Common myeloid progenitor, CD34-positive (primary cell): Measurements from ENCODE around the gene PLEKHO2.
A peak's percentile ranks its signal among the peaks of the same experiment; 100 is the strongest.

Source experiments
- CTCF ChIA-PET: fragments of 350-600 bp; sonication (Branson Sonifier 250); formaldehyde crosslinking; loops from one replicate; lab custom pipeline; 2021; ENCODE audit warnings: antibody characterized with exemption; lab: Charles Lee
- POLR2A ChIA-PET: fragments of 350-600 bp; sonication (Branson Sonifier 250); formaldehyde crosslinking; loops from one replicate; lab custom pipeline; 2021; ENCODE audit warnings: antibody characterized with exemption; lab: Charles Lee
- DNase-seq, 3 donors: peaks; one replicate each; pipeline versions ENCODE4 v3.0.0 to v3.0.0-alpha.2; 2013
- H3K27ac ChIP-seq, 2 experiments: 1 replicate in 1 of 2; 2 replicates in 1 of 2; pipeline ENCODE4 v1.7.0; 2013; ENCODE audit warnings: inconsistent platforms in 2 of 2, low read length in 2 of 2, mild to moderate bottlenecking in 2 of 2, low read depth in 1 of 2, moderate library complexity in 1 of 2; ENCODE audit not compliant: severe bottlenecking in 2 of 2, insufficient read depth in 1 of 2, poor library complexity in 1 of 2
- H3K27me3 ChIP-seq, 5 experiments: replicated peaks in 2 of 5; 1 replicate in 3 of 5; 2 replicates in 2 of 5; pipeline versions ENCODE4 v1.6.1 to v1.7.0; 2013; ENCODE audit warnings: low read length in 4 of 5, mild to moderate bottlenecking in 2 of 5, moderate library complexity in 2 of 5, inconsistent platforms in 1 of 5; ENCODE audit not compliant: insufficient read depth in 5 of 5, control insufficient read depth in 4 of 5
- H3K36me3 ChIP-seq, 4 experiments: 1 replicate in 2 of 4; 2 replicates in 2 of 4; pipeline versions ENCODE4 v1.6.1 to v1.7.0; 2013; ENCODE audit warnings: low read length in 3 of 4, control low read depth in 1 of 4, mild to moderate bottlenecking in 1 of 4; ENCODE audit not compliant: control insufficient read depth in 4 of 4, insufficient read depth in 4 of 4
- H3K4me1 ChIP-seq, 4 experiments: 1 replicate in 3 of 4; 2 replicates in 1 of 4; pipeline versions ENCODE4 v1.6.1 to v1.7.1; 2013; ENCODE audit warnings: low read length in 3 of 4, mild to moderate bottlenecking in 3 of 4, control low read depth in 1 of 4, inconsistent platforms in 1 of 4, moderate library complexity in 1 of 4; ENCODE audit not compliant: control insufficient read depth in 4 of 4, insufficient read depth in 4 of 4; ENCODE audit errors: control extremely low read depth in 1 of 4
- H3K4me3 ChIP-seq, 7 experiments: 1 replicate in 4 of 7; 2 replicates in 3 of 7; pipeline versions ENCODE4 v1.5.1 to v1.7.0; 2013; ENCODE audit warnings: mild to moderate bottlenecking in 7 of 7, low read length in 6 of 7, moderate library complexity in 6 of 7, inconsistent platforms in 2 of 7, low read depth in 2 of 7, control low read depth in 1 of 7; ENCODE audit not compliant: insufficient read depth in 4 of 7, control insufficient read depth in 1 of 7; ENCODE audit errors: extremely low read depth in 1 of 7
- H3K9me3 ChIP-seq, 5 experiments: 1 replicate in 4 of 5; 2 replicates in 1 of 5; pipeline versions ENCODE4 v1.6.1 to v1.7.1; 2013; ENCODE audit warnings: low read length in 4 of 5, mild to moderate bottlenecking in 2 of 5, inconsistent platforms in 1 of 5, low read depth in 1 of 5, moderate library complexity in 1 of 5; ENCODE audit not compliant: control insufficient read depth in 4 of 5, insufficient read depth in 2 of 5; ENCODE audit errors: control extremely low read depth in 1 of 5
- WGBS: methylation state at CpG from one replicate; pipeline ENCODE4 v1.1.5; 2013; ENCODE audit not compliant: insufficient coverage; 5-methylcytosine and 5-hydroxymethylcytosine counted together

Gene PLEKHO2

GRCh38 chr15:64842096-64842939, 603 bp downstream of the PLEKHO2 start:
- H3K4me3 ChIP-seq: peak overlapping the region; percentile 71 to 99 (median 90)
- peaks cover 16 to 87% (median 66%) of the 10 kb centered on the region in 4 experiments for H3K4me1 ChIP-seq
- ChIA-PET CTCF (interaction anchor here (1.0 to 3.4 kb wide), 7 partner anchors 12 to 56 kb away, joined by 3 to 15 read pairs (median 9); no protein-coding TSS in a partner anchor), POLR2A (interaction anchor here (0.8 to 4.1 kb wide), 5 partner anchors 9 to 53 kb away, joined by 4 to 19 read pairs (median 6); no protein-coding TSS in a partner anchor)
- peaks cover 0 to 13% (median 4%) of the 10 kb centered on the region in 4 experiments for H3K36me3 ChIP-seq
- 0% methylated on average over 15 of the region's 26 CpGs for WGBS
- H3K27me3 ChIP-seq: no peaks in the 10 kb centered on the region
- peak in 2 of 3 donors; percentile 50 to 70 for DNase-seq
- H3K27ac ChIP-seq: peak overlapping the region; percentile 74 to 86
- no peaks in the 10 kb centered on the region for H3K9me3 ChIP-seq

GRCh38 chr15:64842986-64843561, 1.4 kb downstream of the PLEKHO2 start:
- H3K4me1 ChIP-seq: peaks cover 14 to 90% (median 66%) of the 10 kb centered on the region in 4 experiments
- 0% methylated on average over 2 of the region's 7 CpGs for WGBS
- POLR2A ChIA-PET: interaction anchor here (0.8 to 4.1 kb wide), 4 partner anchors 9 to 51 kb away, joined by 4 to 19 read pairs (median 6); no protein-coding TSS in a partner anchor

GRCh38 chr15:64843991-64844390, 2.3 kb downstream of the PLEKHO2 start:
- Histone ChIP-seq H3K9me3 (no peaks in the 10 kb centered on the region), H3K4me1 (peaks cover 14 to 86% (median 66%) of the 10 kb centered on the region in 4 experiments), H3K27ac (peak overlapping the region; percentile 14 to 86), H3K36me3 (peaks cover 6 to 28% (median 13%) of the 10 kb centered on the region in 4 experiments), H3K4me3 (peak overlapping the region in 6 of 7 experiments; percentile 34 to 99 (median 70)), H3K27me3 (no peaks in the 10 kb centered on the region)
- ChIA-PET CTCF (interaction anchor here (0.7 to 3.4 kb wide), 9 partner anchors 11 to 60 kb away, joined by 3 to 15 read pairs (median 8); no protein-coding TSS in a partner anchor), POLR2A (interaction anchor here (0.6 to 4.1 kb wide), 3 partner anchors 38 to 143 kb away, joined by 3 to 19 read pairs (median 6); no protein-coding TSS in a partner anchor)
- DNase-seq: no peak
- WGBS: 44% methylated on average over 2 of the region's 4 CpGs

More at GRCh38 chr15:64842986-64843561, 1.4 kb downstream of the PLEKHO2 start:
- CTCF ChIA-PET: interaction anchor here (0.7 to 3.4 kb wide), 9 partner anchors 12 to 59 kb away, joined by 3 to 15 read pairs (median 8); no protein-coding TSS in a partner anchor
- Histone ChIP-seq H3K4me3 (peak overlapping the region; percentile 71 to 99 (median 90)), H3K27me3 (no peaks in the 10 kb centered on the region), H3K27ac (peak overlapping the region; percentile 74 to 86), H3K9me3 (no peaks in the 10 kb centered on the region), H3K36me3 (peaks cover 0 to 21% (median 7%) of the 10 kb centered on the region in 4 experiments)
- DNase-seq: peak in 2 of 3 donors; percentile 58

GRCh38 chr15:64844576-64845145, 2.9 kb downstream of the PLEKHO2 start:
- Histone ChIP-seq H3K27ac (peak overlapping the region; percentile 14 to 86), H3K27me3 (no peaks in the 10 kb centered on the region), H3K4me1 (peaks cover 14 to 80% (median 66%) of the 10 kb centered on the region in 4 experiments), H3K9me3 (no peaks in the 10 kb centered on the region), H3K36me3 (peaks cover 6 to 30% (median 16%) of the 10 kb centered on the region in 4 experiments), H3K4me3 (peak overlapping the region in 6 of 7 experiments; percentile 34 to 99 (median 70))
- ChIA-PET POLR2A (interaction anchor here (0.6 to 4.1 kb wide), 3 partner anchors 47 to 1045 kb away, joined by 3 to 19 read pairs (median 3); no protein-coding TSS in a partner anchor), CTCF (interaction anchor here (1.4 to 3.4 kb wide), 7 partner anchors 8 to 55 kb away, joined by 4 to 17 read pairs (median 9); no protein-coding TSS in a partner anchor)
- 6% methylated on average over 7 of the region's 8 CpGs for WGBS
- DNase-seq: peak in 2 of 3 donors; percentile 50 to 64

GRCh38 chr15:64845183-64845611, 3.5 kb downstream of the PLEKHO2 start:
- H3K4me1 ChIP-seq: peaks cover 14 to 74% (median 66%) of the 10 kb centered on the region in 4 experiments

More at GRCh38 chr15:64845183-64845611, 3.5 kb downstream of the PLEKHO2 start:
- CTCF ChIA-PET: interaction anchor here (1.4 to 3.9 kb wide), 7 partner anchors 9 to 54 kb away, joined by 4 to 17 read pairs (median 9); no protein-coding TSS in a partner anchor
- H3K36me3 ChIP-seq: peaks cover 6 to 34% (median 19%) of the 10 kb centered on the region in 4 experiments
- WGBS: 0% methylated on average over 2 of the region's 2 CpGs
- H3K27me3 ChIP-seq: no peaks in the 10 kb centered on the region
- H3K9me3 ChIP-seq: no peaks in the 10 kb centered on the region
- H3K27ac ChIP-seq: peak overlapping the region; percentile 14 to 86
- peak in 1 of 3 donors; percentile 33 for DNase-seq
- POLR2A ChIA-PET: interaction anchor here (0.5 to 4.1 kb wide), 4 partner anchors 47 to 1045 kb away, joined by 3 to 19 read pairs (median 3); no protein-coding TSS in a partner anchor
- H3K4me3 ChIP-seq: peak overlapping the region in 6 of 7 experiments; percentile 34 to 99 (median 70)
